Adrenal gland (tissue), 5 donors: ENCODE data around the gene NNAT.

Experiments used
- POLR2A ChIP-seq, 2 donors: fragments of 450-650 bp; IDR thresholded peaks; one replicate each; pipeline ENCODE4 v1.6.1; 2017; ENCODE audit warnings: antibody characterized with exemption in 2 of 2, mild to moderate bottlenecking in 2 of 2, moderate library complexity in 1 of 2
- TF ChIP-seq, protein P1 (sequence below), 6 experiments: fragments of 450-650 bp in 4 of 6; fragments of 200-600 bp in 2 of 6; sonication (generic) in 1 of 6; IDR thresholded peaks; 1 replicate in 5 of 6; 2 replicates in 1 of 6; pipeline versions ENCODE4 v1.5.1 to v1.8.0; 2016 to 2021; ENCODE audit warnings: antibody characterized with exemption in 6 of 6, mild to moderate bottlenecking in 2 of 6, moderate library complexity in 1 of 6
- donor health status: DM: no; HTN: no; CAD: no.

DNA sequence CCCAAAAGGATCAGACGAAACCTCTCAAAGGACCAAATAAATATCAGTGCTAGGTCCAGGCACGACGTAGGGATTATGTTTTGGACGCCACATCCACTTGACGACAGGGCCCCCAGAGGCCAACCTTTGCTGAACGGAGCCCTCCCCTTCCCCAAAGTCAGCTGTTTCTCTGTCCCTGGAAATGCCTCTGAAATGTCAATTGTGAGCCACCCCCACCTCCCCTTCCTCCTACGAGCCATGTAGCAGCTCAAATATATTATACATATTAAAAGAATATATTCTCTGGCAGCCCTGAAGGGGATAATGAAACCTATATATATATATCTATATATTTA is 46.2 kb downstream of the NNAT start:
- TF ChIP-seq POLR2A (IDR thresholded peaks at IDR 0.05) = no peak
- TF ChIP-seq, protein P1, sequence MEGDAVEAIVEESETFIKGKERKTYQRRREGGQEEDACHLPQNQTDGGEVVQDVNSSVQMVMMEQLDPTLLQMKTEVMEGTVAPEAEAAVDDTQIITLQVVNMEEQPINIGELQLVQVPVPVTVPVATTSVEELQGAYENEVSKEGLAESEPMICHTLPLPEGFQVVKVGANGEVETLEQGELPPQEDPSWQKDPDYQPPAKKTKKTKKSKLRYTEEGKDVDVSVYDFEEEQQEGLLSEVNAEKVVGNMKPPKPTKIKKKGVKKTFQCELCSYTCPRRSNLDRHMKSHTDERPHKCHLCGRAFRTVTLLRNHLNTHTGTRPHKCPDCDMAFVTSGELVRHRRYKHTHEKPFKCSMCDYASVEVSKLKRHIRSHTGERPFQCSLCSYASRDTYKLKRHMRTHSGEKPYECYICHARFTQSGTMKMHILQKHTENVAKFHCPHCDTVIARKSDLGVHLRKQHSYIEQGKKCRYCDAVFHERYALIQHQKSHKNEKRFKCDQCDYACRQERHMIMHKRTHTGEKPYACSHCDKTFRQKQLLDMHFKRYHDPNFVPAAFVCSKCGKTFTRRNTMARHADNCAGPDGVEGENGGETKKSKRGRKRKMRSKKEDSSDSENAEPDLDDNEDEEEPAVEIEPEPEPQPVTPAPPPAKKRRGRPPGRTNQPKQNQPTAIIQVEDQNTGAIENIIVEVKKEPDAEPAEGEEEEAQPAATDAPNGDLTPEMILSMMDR (IDR thresholded peaks at IDR 0.05) = no peak
